Natural killer cell (primary cell): Measurements from ENCODE around the gene PRKG1. TPM values are rescaled to one million over a fixed set of nuclear protein-coding genes. Genes with fewer than 3 reads are reported as not detected.

Source experiments
- ATAC-seq, 3 donors: fragments of 150-1000 bp in 2 of 3; fragments of 200-7000 bp in 1 of 3; cut with Tn5 transposase; 1 replicate in 1 of 3; 2 replicates in 2 of 3; pipeline ENCODE4 v1.10.0; 2021; ENCODE audit warnings: mild to moderate bottlenecking in 2 of 3, moderate library complexity in 2 of 3
- DNase-seq, 2 donors: peaks; one replicate each; pipeline versions ENCODE4 v3.0.0 to v3.0.0-alpha.2; 2013 to 2021; ENCODE audit warnings: mixed read lengths in 1 of 2
- H3K27ac ChIP-seq: one replicate; pipeline ENCODE4 v1.5.1; 2013; ENCODE audit warnings: mild to moderate bottlenecking, low read length
- H3K27me3 ChIP-seq: one replicate; pipeline ENCODE4 v1.6.1; 2013; ENCODE audit warnings: low read length; ENCODE audit not compliant: control insufficient read depth, insufficient read depth
- H3K36me3 ChIP-seq: one replicate; pipeline ENCODE4 v1.6.1; 2013; ENCODE audit warnings: low read length; ENCODE audit not compliant: control insufficient read depth, insufficient read depth
- H3K4me1 ChIP-seq: one replicate; pipeline ENCODE4 v1.6.1; 2013; ENCODE audit warnings: low read length; ENCODE audit not compliant: control insufficient read depth, insufficient read depth
- H3K4me3 ChIP-seq: one replicate; pipeline ENCODE4 v1.5.1; 2013; ENCODE audit warnings: low read length
- H3K9me3 ChIP-seq: one replicate; pipeline ENCODE4 v1.6.1; 2013; ENCODE audit warnings: low read length; ENCODE audit not compliant: control insufficient read depth, insufficient read depth
- H3K27ac Mint-ChIP-seq, 2 donors: one replicate each; pipeline ENCODE4 v1.8.0; 2022; ENCODE audit warnings: mild to moderate bottlenecking in 2 of 2, mixed read lengths in 2 of 2, moderate library complexity in 1 of 2
- H3K27me3 Mint-ChIP-seq, 2 donors: one replicate each; pipeline ENCODE4 v1.8.0; 2022; ENCODE audit warnings: low read depth in 2 of 2, mixed read lengths in 2 of 2
- H3K36me3 Mint-ChIP-seq: one replicate; pipeline ENCODE4 v1.8.0; 2022; ENCODE audit warnings: mixed read lengths
- H3K4me1 Mint-ChIP-seq, 2 donors: one replicate each; pipeline ENCODE4 v1.8.0; 2022; ENCODE audit warnings: mixed read lengths in 2 of 2
- H3K4me3 Mint-ChIP-seq: one replicate; pipeline ENCODE4 v1.8.0; 2022; ENCODE audit warnings: mild to moderate bottlenecking, moderate library complexity, mixed read lengths
- H3K9me3 Mint-ChIP-seq, 2 donors: one replicate each; pipeline ENCODE4 v1.8.0; 2022; ENCODE audit warnings: mixed read lengths in 2 of 2
- WGBS: methylation state at CpG from one replicate; pipeline ENCODE4 v1.1.7; 2013; ENCODE audit warnings: missing lambda C conversion rate; ENCODE audit not compliant: insufficient coverage; 5-methylcytosine and 5-hydroxymethylcytosine counted together
- intact Hi-C: fragments of 100-400 bp; cut with micrococcal nuclease; formaldehyde crosslinking; loops from one replicate; pipeline ENCODE4 v1.14.2; 2022
- total RNA-seq, 4 donors: library from RNA; stranded (reverse); fragments of 120-200 nt in 1 of 4; gene quantifications; one replicate each; pipeline versions ENCODE4 v1.2.3 to v1.2.4, GENCODE V29; 2013 to 2022
- TF ChIP-seq, protein P1 (sequence below): fragments of 200-600 bp; IDR thresholded peaks from one replicate; pipeline ENCODE4 v1.8.0; 2022; ENCODE audit warnings: antibody characterized with exemption

Gene PRKG1
- total RNA-seq, 3 donors from 2014 or later (not counting 1 experiment from before 2014, with no cell fraction given), result 0.23 to 0.41 (median 0.35) TPM

DNA sequence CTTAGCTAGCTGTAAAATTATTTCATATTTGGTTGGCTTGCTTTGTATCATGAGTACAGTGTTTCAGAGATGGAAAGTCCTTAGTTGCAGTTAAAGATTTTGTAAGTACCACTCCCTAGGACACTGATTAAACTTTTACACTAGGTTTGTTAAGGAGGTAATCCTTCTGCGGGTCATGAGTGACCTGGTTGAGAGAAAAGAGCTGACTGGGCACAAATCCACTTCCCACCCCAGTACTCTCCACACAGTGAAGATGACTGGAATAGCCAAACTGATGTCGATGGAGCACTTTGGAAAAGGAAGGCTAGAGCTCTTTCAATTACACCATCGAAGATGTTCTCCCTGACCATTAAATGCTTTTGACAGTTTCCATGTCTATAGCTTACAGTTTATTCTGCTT lies 433.2 kb downstream of the PRKG1 start:
- no peak for ATAC-seq
- DNase-seq, result no peak
- TF ChIP-seq, protein P1, sequence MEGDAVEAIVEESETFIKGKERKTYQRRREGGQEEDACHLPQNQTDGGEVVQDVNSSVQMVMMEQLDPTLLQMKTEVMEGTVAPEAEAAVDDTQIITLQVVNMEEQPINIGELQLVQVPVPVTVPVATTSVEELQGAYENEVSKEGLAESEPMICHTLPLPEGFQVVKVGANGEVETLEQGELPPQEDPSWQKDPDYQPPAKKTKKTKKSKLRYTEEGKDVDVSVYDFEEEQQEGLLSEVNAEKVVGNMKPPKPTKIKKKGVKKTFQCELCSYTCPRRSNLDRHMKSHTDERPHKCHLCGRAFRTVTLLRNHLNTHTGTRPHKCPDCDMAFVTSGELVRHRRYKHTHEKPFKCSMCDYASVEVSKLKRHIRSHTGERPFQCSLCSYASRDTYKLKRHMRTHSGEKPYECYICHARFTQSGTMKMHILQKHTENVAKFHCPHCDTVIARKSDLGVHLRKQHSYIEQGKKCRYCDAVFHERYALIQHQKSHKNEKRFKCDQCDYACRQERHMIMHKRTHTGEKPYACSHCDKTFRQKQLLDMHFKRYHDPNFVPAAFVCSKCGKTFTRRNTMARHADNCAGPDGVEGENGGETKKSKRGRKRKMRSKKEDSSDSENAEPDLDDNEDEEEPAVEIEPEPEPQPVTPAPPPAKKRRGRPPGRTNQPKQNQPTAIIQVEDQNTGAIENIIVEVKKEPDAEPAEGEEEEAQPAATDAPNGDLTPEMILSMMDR, result no peak
- H3K27ac Mint-ChIP-seq, result no peak overlapping the region
- no peaks in the 10 kb centered on the region for H3K27me3 ChIP-seq
- no peaks in the 10 kb centered on the region for H3K36me3 ChIP-seq
- WGBS, result 90% methylated on average over 2 of the region's 3 CpGs
- H3K27ac ChIP-seq, result no peak overlapping the region
- no peaks in the 10 kb centered on the region for H3K4me1 ChIP-seq
- no peaks in the 10 kb centered on the region for H3K4me1 Mint-ChIP-seq
- H3K9me3 ChIP-seq, result no peaks in the 10 kb centered on the region
- H3K9me3 Mint-ChIP-seq, result peaks cover 2 to 4% of the 10 kb centered on the region in 2 donors
- no peaks in the 10 kb centered on the region for H3K27me3 Mint-ChIP-seq
- intact Hi-C loops, result no loop called here
- H3K4me3 ChIP-seq, result no peak overlapping the region
- H3K4me3 Mint-ChIP-seq, result no peak overlapping the region
- no peaks in the 10 kb centered on the region for H3K36me3 Mint-ChIP-seq

DNA sequence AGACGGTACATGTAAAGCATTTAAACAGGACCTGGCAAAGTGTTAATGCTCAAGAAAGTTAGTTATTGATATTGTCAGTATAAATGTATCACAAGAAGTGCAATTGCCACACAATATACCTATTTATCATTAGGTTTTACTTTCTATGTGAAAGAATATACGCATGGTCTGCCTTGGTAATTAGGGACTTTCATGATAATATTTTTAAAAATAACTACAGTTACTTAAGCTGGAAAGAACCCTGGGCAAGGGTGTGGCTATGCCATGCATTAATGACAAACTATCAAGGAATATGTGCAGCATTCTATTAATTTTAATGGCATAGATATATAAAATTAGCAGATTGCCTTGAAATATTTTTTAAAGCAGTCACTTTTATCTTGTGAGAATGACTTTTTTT lies 433.9 kb downstream of the PRKG1 start:
- H3K27ac Mint-ChIP-seq, result no peak overlapping the region
- peaks cover 2 to 4% of the 10 kb centered on the region in 2 donors for H3K9me3 Mint-ChIP-seq
- ATAC-seq (no peak), DNase-seq (no peak)
- intact Hi-C loops, result no loop called here
- Histone ChIP-seq H3K27me3 (no peaks in the 10 kb centered on the region), H3K4me1 (no peaks in the 10 kb centered on the region), H3K4me3 (no peak overlapping the region), H3K9me3 (no peaks in the 10 kb centered on the region), H3K36me3 (no peaks in the 10 kb centered on the region), H3K27ac (no peak overlapping the region)
- H3K4me3 Mint-ChIP-seq, result no peak overlapping the region
- no peaks in the 10 kb centered on the region for H3K4me1 Mint-ChIP-seq
- no peaks in the 10 kb centered on the region for H3K27me3 Mint-ChIP-seq
- no peaks in the 10 kb centered on the region for H3K36me3 Mint-ChIP-seq
- TF ChIP-seq, protein P1, result no peak
- WGBS, result no CpG with 5 or more reads among the region's 2 CpGs

DNA sequence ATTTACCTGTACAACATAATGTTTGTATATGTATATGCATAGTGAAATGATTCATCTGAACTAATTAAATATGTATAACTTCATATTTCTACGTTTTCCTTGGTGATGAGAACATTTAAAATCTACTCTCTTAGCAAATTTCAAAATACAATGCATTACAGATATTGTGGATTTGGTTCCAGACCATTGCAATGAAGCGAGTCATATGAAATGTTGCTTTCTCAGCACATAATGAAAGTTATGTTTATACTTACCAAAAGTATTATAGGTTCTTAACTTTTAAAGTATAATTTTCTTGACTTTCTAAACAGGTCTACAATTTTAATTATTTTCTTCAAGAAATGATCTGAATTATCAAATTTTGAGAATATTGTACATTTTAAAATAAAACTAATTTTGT lies 435.9 kb downstream of the PRKG1 start:
- intact Hi-C loops, result no loop called here
- ATAC-seq (no peak), DNase-seq (no peak)
- Histone ChIP-seq H3K27me3 (no peaks in the 10 kb centered on the region), H3K9me3 (no peaks in the 10 kb centered on the region), H3K36me3 (no peaks in the 10 kb centered on the region), H3K27ac (no peak overlapping the region), H3K4me3 (no peak overlapping the region), H3K4me1 (no peaks in the 10 kb centered on the region)
- H3K4me3 Mint-ChIP-seq, result no peak overlapping the region
- no peaks in the 10 kb centered on the region for H3K27me3 Mint-ChIP-seq
- peaks cover 2 to 4% of the 10 kb centered on the region in 2 donors for H3K9me3 Mint-ChIP-seq
- TF ChIP-seq, protein P1, result no peak
- no CpG with 5 or more reads among the region's 2 CpGs for WGBS
- H3K27ac Mint-ChIP-seq, result no peak overlapping the region
- H3K4me1 Mint-ChIP-seq, result no peaks in the 10 kb centered on the region
- H3K36me3 Mint-ChIP-seq, result no peaks in the 10 kb centered on the region

DNA sequence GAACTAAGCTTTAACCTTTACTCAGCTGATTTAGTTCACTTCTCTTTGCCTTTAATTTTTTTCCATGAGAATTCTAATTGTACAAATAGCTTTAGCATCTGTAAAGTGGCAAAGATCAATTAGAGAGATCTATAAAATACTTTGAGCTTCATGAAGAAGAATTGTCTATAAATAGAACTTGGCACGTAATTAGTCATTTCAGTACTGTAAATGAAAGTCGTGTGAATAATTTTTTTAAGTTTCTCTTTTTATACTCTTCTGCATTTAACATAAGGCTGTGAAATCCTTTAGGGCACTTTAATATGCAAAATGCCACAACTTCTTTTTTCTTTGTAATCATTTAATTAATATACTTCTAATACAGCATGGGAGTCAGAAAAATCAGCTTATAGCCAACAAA lies 447.3 kb downstream of the PRKG1 start:
- Histone ChIP-seq H3K4me3 (no peak overlapping the region), H3K27ac (no peak overlapping the region), H3K27me3 (no peaks in the 10 kb centered on the region), H3K4me1 (no peaks in the 10 kb centered on the region), H3K36me3 (no peaks in the 10 kb centered on the region), H3K9me3 (no peaks in the 10 kb centered on the region)
- H3K27me3 Mint-ChIP-seq, result no peaks in the 10 kb centered on the region
- intact Hi-C loops, result no loop called here
- no peak for DNase-seq
- H3K27ac Mint-ChIP-seq, result no peak overlapping the region
- no CpG with 5 or more reads among the region's 2 CpGs for WGBS
- H3K36me3 Mint-ChIP-seq, result no peaks in the 10 kb centered on the region
- peaks cover 6 to 7% of the 10 kb centered on the region in 2 donors for H3K9me3 Mint-ChIP-seq
- H3K4me3 Mint-ChIP-seq, result no peak overlapping the region
- TF ChIP-seq, protein P1, result no peak
- no peaks in the 10 kb centered on the region for H3K4me1 Mint-ChIP-seq
- no peak for ATAC-seq
